ENCODE results near the gene DQX1. TPM values are rescaled to one million over a fixed set of nuclear protein-coding genes. Genes with fewer than 3 reads are reported as not detected.

Gene DQX1
- total and polyA plus RNA-seq, 2 of the 8 experiments (the other 6 are each of a cell fraction or from before 2014, with no cell fraction given) = 0.76 to 1.1 TPM

- TF ChIP-seq, protein P1, sequence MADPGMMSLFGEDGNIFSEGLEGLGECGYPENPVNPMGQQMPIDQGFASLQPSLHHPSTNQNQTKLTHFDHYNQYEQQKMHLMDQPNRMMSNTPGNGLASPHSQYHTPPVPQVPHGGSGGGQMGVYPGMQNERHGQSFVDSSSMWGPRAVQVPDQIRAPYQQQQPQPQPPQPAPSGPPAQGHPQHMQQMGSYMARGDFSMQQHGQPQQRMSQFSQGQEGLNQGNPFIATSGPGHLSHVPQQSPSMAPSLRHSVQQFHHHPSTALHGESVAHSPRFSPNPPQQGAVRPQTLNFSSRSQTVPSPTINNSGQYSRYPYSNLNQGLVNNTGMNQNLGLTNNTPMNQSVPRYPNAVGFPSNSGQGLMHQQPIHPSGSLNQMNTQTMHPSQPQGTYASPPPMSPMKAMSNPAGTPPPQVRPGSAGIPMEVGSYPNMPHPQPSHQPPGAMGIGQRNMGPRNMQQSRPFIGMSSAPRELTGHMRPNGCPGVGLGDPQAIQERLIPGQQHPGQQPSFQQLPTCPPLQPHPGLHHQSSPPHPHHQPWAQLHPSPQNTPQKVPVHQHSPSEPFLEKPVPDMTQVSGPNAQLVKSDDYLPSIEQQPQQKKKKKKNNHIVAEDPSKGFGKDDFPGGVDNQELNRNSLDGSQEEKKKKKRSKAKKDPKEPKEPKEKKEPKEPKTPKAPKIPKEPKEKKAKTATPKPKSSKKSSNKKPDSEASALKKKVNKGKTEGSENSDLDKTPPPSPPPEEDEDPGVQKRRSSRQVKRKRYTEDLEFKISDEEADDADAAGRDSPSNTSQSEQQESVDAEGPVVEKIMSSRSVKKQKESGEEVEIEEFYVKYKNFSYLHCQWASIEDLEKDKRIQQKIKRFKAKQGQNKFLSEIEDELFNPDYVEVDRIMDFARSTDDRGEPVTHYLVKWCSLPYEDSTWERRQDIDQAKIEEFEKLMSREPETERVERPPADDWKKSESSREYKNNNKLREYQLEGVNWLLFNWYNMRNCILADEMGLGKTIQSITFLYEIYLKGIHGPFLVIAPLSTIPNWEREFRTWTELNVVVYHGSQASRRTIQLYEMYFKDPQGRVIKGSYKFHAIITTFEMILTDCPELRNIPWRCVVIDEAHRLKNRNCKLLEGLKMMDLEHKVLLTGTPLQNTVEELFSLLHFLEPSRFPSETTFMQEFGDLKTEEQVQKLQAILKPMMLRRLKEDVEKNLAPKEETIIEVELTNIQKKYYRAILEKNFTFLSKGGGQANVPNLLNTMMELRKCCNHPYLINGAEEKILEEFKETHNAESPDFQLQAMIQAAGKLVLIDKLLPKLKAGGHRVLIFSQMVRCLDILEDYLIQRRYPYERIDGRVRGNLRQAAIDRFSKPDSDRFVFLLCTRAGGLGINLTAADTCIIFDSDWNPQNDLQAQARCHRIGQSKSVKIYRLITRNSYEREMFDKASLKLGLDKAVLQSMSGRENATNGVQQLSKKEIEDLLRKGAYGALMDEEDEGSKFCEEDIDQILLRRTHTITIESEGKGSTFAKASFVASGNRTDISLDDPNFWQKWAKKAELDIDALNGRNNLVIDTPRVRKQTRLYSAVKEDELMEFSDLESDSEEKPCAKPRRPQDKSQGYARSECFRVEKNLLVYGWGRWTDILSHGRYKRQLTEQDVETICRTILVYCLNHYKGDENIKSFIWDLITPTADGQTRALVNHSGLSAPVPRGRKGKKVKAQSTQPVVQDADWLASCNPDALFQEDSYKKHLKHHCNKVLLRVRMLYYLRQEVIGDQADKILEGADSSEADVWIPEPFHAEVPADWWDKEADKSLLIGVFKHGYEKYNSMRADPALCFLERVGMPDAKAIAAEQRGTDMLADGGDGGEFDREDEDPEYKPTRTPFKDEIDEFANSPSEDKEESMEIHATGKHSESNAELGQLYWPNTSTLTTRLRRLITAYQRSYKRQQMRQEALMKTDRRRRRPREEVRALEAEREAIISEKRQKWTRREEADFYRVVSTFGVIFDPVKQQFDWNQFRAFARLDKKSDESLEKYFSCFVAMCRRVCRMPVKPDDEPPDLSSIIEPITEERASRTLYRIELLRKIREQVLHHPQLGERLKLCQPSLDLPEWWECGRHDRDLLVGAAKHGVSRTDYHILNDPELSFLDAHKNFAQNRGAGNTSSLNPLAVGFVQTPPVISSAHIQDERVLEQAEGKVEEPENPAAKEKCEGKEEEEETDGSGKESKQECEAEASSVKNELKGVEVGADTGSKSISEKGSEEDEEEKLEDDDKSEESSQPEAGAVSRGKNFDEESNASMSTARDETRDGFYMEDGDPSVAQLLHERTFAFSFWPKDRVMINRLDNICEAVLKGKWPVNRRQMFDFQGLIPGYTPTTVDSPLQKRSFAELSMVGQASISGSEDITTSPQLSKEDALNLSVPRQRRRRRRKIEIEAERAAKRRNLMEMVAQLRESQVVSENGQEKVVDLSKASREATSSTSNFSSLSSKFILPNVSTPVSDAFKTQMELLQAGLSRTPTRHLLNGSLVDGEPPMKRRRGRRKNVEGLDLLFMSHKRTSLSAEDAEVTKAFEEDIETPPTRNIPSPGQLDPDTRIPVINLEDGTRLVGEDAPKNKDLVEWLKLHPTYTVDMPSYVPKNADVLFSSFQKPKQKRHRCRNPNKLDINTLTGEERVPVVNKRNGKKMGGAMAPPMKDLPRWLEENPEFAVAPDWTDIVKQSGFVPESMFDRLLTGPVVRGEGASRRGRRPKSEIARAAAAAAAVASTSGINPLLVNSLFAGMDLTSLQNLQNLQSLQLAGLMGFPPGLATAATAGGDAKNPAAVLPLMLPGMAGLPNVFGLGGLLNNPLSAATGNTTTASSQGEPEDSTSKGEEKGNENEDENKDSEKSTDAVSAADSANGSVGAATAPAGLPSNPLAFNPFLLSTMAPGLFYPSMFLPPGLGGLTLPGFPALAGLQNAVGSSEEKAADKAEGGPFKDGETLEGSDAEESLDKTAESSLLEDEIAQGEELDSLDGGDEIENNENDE (IDR thresholded peaks at IDR 0.05; ENCODE audit: insufficient replicate concordance, low read length) = no peak
- TF ChIP-seq CTCF (IDR thresholded peaks at IDR 0.05; ENCODE audit: control extremely low read depth in 1 of 3, insufficient read depth in 1 of 3, low read depth in 1 of 3, low read length in 3 of 3) = no peak
- 0 out of 2 replicates have a peak, but pooled peaks have one; percentile 54 for TF ChIP-seq RBBP5 (IDR thresholded peaks at IDR 0.05; ENCODE audit: borderline replicate concordance, low read depth, low read length)
- TF ChIP-seq SIX5 (IDR thresholded peaks at IDR 0.05; ENCODE audit: low read depth, low read length) = no peak
- TF ChIP-seq BRCA1 (IDR thresholded peaks at IDR 0.05; ENCODE audit: low read depth, low read length) = no peak
- no peak for TF ChIP-seq CBX8 (IDR thresholded peaks at IDR 0.05; ENCODE audit: borderline replicate concordance, low read depth, low read length)
- TF ChIP-seq SIRT6 (IDR thresholded peaks at IDR 0.05; ENCODE audit: low read length) = no peak
Observed at GRCh38 chr2:74552914-74553811, 27.1 kb upstream of the DQX1 start (continued).
